ENCODE data around the gene CAMK4. TPM values are rescaled to one million over a fixed set of nuclear protein-coding genes. Genes with fewer than 3 reads are reported as not detected.

The CAMK4 gene
- total RNA-seq, 4 donors from 2014 or later, result 0.75 to 5.6 (median 4.7) TPM

- intact Hi-C loops (cut with DNase I; ENCODE audit: low total_unique reads) (no loop called here), in situ Hi-C loops (cut with MboI; ENCODE audit: low pct_ligation_motif_present in 1 of 4, low pct_unique_long_range_greater_than_20kb in 1 of 4, low sequenced_read_pairs in 3 of 4) (no loop called here)
- Histone ChIP-seq H3K27ac (peak within 1 kb of the TSS; percentile 80 to 93 (median 90)), H3K27me3 (no peaks in the 10 kb centered on the region), H3K4me1 (peaks cover 0 to 38% (median 17%) of the 10 kb centered on the region in 4 donors), H3K36me3 (no peaks in the 10 kb centered on the region), H3K9me3 (no peaks in the 10 kb centered on the region), H3K4me3 (peak within 1 kb of the TSS; percentile 33 to 85 (median 75))
- peak; percentile 95 for DNase-seq
- TF ChIP-seq POLR2A (IDR thresholded peaks at IDR 0.05) (peak; percentile 95), EP300 (IDR thresholded peaks at IDR 0.05; ENCODE audit: low read depth) (no peak), POLR2AphosphoS5 (IDR thresholded peaks at IDR 0.05) (peak; percentile 94 to 95 (median 94)), CTCF (IDR thresholded peaks at IDR 0.05) (no peak)
- WGBS, 2 donors (ENCODE audit: low coverage in 1 of 2), result 0 to 1% methylated on average over 4 to 26 of the region's 41 CpGs
These were observed 288.4 kb downstream of the CAMK4 start, which contains the start of gene STARD4 for GRCh38 chr5:111512375-111513130. Gene STARD4, minus strand, starts transcription at chr5:111512535. Its CDS starts 5,102 bp downstream, at chr5:111507433.

- Histone ChIP-seq H3K4me3 (peak overlapping the region; percentile 33 to 85 (median 75)), H3K9me3 (no peaks in the 10 kb centered on the region), H3K4me1 (peaks cover 0 to 38% (median 17%) of the 10 kb centered on the region in 4 donors), H3K27me3 (no peaks in the 10 kb centered on the region), H3K27ac (peak overlapping the region; percentile 80 to 93 (median 90)), H3K36me3 (no peaks in the 10 kb centered on the region)
- in situ Hi-C loops (cut with MboI; ENCODE audit: low pct_ligation_motif_present in 1 of 4, low pct_unique_long_range_greater_than_20kb in 1 of 4, low sequenced_read_pairs in 3 of 4) (no loop called here), intact Hi-C loops (cut with DNase I; ENCODE audit: low total_unique reads) (no loop called here)
- TF ChIP-seq EP300 (IDR thresholded peaks at IDR 0.05; ENCODE audit: low read depth), result no peak
- TF ChIP-seq POLR2AphosphoS5 (IDR thresholded peaks at IDR 0.05), result no peak
- 23 to 27% methylated on average over 6 of the region's 6 CpGs for WGBS, 2 donors (ENCODE audit: low coverage in 1 of 2)
- DNase-seq, result no peak
These were observed 288.9 kb downstream of the CAMK4 start for GRCh38 chr5:111513131-111513520.

GRCh38 chr5:111514087-111514486 is 289.9 kb downstream of the CAMK4 start:
- intact Hi-C loops (cut with DNase I; ENCODE audit: low total_unique reads) (no loop called here), in situ Hi-C loops (cut with MboI; ENCODE audit: low pct_ligation_motif_present in 1 of 4, low pct_unique_long_range_greater_than_20kb in 1 of 4, low sequenced_read_pairs in 3 of 4) (no loop called here)
- WGBS, 2 donors (ENCODE audit: low coverage in 1 of 2), result 96 to 97% methylated on average over 3 of the region's 3 CpGs
- H3K4me1 ChIP-seq, result peaks cover 0 to 35% (median 17%) of the 10 kb centered on the region in 4 donors
- peak overlapping the region in 1 of 4 donors; percentile 91 for H3K27ac ChIP-seq
- H3K9me3 ChIP-seq, result no peaks in the 10 kb centered on the region
- no peaks in the 10 kb centered on the region for H3K27me3 ChIP-seq
- H3K36me3 ChIP-seq, result no peaks in the 10 kb centered on the region
- no peak overlapping the region for H3K4me3 ChIP-seq
- DNase-seq, result no peak
- TF ChIP-seq CTCF (IDR thresholded peaks at IDR 0.05), result no peak
- TF ChIP-seq POLR2AphosphoS5 (IDR thresholded peaks at IDR 0.05), result no peak
- no peak for TF ChIP-seq EP300 (IDR thresholded peaks at IDR 0.05; ENCODE audit: low read depth)
- TF ChIP-seq POLR2A (IDR thresholded peaks at IDR 0.05), result no peak

GRCh38 chr5:111517853-111518501 is 293.8 kb downstream of the CAMK4 start:
- no peak for DNase-seq
- WGBS, 2 donors (ENCODE audit: low coverage in 1 of 2), result 87 to 96% methylated on average over 4 to 5 of the region's 5 CpGs
- TF ChIP-seq POLR2A (IDR thresholded peaks at IDR 0.05) (no peak), POLR2AphosphoS5 (IDR thresholded peaks at IDR 0.05) (no peak), EP300 (IDR thresholded peaks at IDR 0.05; ENCODE audit: low read depth) (no peak), CTCF (IDR thresholded peaks at IDR 0.05) (no peak)
- no peaks in the 10 kb centered on the region for H3K27me3 ChIP-seq
- peaks cover 0 to 8% (median 2%) of the 10 kb centered on the region in 4 donors for H3K4me1 ChIP-seq
- in situ Hi-C loops (cut with MboI; ENCODE audit: low pct_ligation_motif_present in 1 of 4, low pct_unique_long_range_greater_than_20kb in 1 of 4, low sequenced_read_pairs in 3 of 4), result no loop called here
- no peak overlapping the region for H3K27ac ChIP-seq
- no peak overlapping the region for H3K4me3 ChIP-seq
- no peaks in the 10 kb centered on the region for H3K36me3 ChIP-seq
- H3K9me3 ChIP-seq, result no peaks in the 10 kb centered on the region
- intact Hi-C loops (cut with DNase I; ENCODE audit: low total_unique reads), result no loop called here

All from transverse colon (tissue), 4 donors.